MCF 10A (cell line): Measurements from ENCODE around the gene RBM47. TPM values are rescaled to one million over a fixed set of nuclear protein-coding genes. Genes with fewer than 3 reads are reported as not detected.
A peak's percentile ranks its signal among the peaks of the same experiment; 100 is the strongest.

Source experiments
- BruUV-seq: library from RNA; stranded (reverse); fragments of 400-500 nt; replicated peaks from 2 replicates; lab custom pipeline; 2021; lab: Mats Ljungman, UMichigan
- CTCF ChIA-PET: fragments of 300-600 bp; sonication (Branson Sonifier 250); formaldehyde crosslinking; extraction: SDS; loops from one replicate; lab custom pipeline; 2021; ENCODE audit warnings: antibody characterized with exemption, inconsistent platforms; lab: Yijun Ruan, JAX
- POLR2A ChIA-PET: fragments of 300-600, 350-650 bp; sonication (Branson Sonifier 250); formaldehyde crosslinking; extraction: SDS; loops from one replicate; lab custom pipeline; 2020; ENCODE audit warnings: antibody characterized with exemption, inconsistent platforms; lab: Yijun Ruan, JAX
- DNase-seq: peaks from one replicate; pipeline ENCODE4 v3.0.0-alpha.2; 2018; ENCODE audit not compliant: unreplicated experiment
- H3K27ac Mint-ChIP-seq: one replicate; pipeline ENCODE4 v1.8.0; 2022; ENCODE audit warnings: mild to moderate bottlenecking, low read depth, mixed read lengths; ENCODE audit not compliant: unreplicated experiment
- H3K27me3 Mint-ChIP-seq: one replicate; pipeline ENCODE4 v1.8.0; 2022; ENCODE audit warnings: mixed read lengths; ENCODE audit not compliant: insufficient read depth, unreplicated experiment
- H3K36me3 Mint-ChIP-seq: one replicate; pipeline ENCODE4 v1.8.0; 2022; ENCODE audit warnings: mild to moderate bottlenecking, moderate library complexity, mixed read lengths; ENCODE audit not compliant: insufficient read depth, unreplicated experiment
- H3K4me1 Mint-ChIP-seq: one replicate; pipeline ENCODE4 v1.8.0; 2022; ENCODE audit warnings: mixed read lengths; ENCODE audit not compliant: insufficient read depth, unreplicated experiment
- H3K4me3 Mint-ChIP-seq: one replicate; pipeline ENCODE4 v1.8.0; 2022; ENCODE audit warnings: mild to moderate bottlenecking, moderate library complexity, mixed read lengths; ENCODE audit not compliant: unreplicated experiment
- H3K9me3 Mint-ChIP-seq: one replicate; pipeline ENCODE4 v1.8.0; 2022; ENCODE audit warnings: mixed read lengths; ENCODE audit not compliant: unreplicated experiment
- intact Hi-C: fragments of 100-400 bp; cut with micrococcal nuclease; formaldehyde crosslinking; loops from 2 replicates; pipeline ENCODE4 v1.14.1; 2022
- total RNA-seq: library from RNA; stranded (reverse); gene quantifications from 2 replicates; pipeline ENCODE4 v1.2.3, GENCODE V29; 2022
- TF ChIP-seq, protein P1 (sequence below): fragments of 200-600 bp; IDR thresholded peaks from one replicate; pipeline ENCODE4 v1.8.0; 2022; ENCODE audit warnings: antibody characterized with exemption, mild to moderate bottlenecking; ENCODE audit not compliant: unreplicated experiment

The RBM47 gene
- total RNA-seq, 1 experiment from 2014 or later, result 1.8 TPM

DNA sequence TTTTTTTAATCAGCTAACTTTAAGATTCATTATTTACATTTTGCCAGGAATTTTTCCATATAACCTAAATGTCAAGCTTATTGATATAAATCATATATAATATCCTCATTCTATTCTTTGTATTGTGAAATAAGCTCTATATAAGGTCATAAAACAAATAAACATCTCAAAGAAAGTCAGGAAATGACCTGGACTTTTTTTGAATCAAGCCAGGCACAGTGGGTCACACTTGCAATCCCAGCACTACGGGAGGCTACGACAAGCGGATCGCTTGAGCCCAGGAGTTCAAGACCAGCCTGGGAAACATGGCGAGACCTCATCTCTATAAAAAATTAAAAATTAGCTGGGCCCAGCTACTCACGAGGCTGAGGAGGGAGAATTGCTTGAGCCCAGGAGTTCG lies 88.9 kb downstream of the RBM47 start:
- Mint-ChIP-seq H3K4me1 (no peaks in the 10 kb centered on the region), H3K4me3 (no peak overlapping the region), H3K9me3 (no peaks in the 10 kb centered on the region), H3K27me3 (no peaks in the 10 kb centered on the region), H3K27ac (no peak overlapping the region), H3K36me3 (no peaks in the 10 kb centered on the region)
- ChIA-PET POLR2A (interaction anchor here (0.6 to 0.7 kb wide), 2 partner anchors 85 to 371 kb away, joined by 3 to 4 read pairs; no protein-coding TSS in a partner anchor), CTCF (interaction anchor here (0.6 to 1.3 kb wide), 4 partner anchors 14 to 178 kb away, joined by 3 to 4 read pairs (median 3); no protein-coding TSS in a partner anchor)
- intact Hi-C loops, result no loop called here
- TF ChIP-seq, protein P1, sequence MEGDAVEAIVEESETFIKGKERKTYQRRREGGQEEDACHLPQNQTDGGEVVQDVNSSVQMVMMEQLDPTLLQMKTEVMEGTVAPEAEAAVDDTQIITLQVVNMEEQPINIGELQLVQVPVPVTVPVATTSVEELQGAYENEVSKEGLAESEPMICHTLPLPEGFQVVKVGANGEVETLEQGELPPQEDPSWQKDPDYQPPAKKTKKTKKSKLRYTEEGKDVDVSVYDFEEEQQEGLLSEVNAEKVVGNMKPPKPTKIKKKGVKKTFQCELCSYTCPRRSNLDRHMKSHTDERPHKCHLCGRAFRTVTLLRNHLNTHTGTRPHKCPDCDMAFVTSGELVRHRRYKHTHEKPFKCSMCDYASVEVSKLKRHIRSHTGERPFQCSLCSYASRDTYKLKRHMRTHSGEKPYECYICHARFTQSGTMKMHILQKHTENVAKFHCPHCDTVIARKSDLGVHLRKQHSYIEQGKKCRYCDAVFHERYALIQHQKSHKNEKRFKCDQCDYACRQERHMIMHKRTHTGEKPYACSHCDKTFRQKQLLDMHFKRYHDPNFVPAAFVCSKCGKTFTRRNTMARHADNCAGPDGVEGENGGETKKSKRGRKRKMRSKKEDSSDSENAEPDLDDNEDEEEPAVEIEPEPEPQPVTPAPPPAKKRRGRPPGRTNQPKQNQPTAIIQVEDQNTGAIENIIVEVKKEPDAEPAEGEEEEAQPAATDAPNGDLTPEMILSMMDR, result no peak
- DNase-seq, result peak; percentile 42
- no TSS peak for BruUV-seq

DNA sequence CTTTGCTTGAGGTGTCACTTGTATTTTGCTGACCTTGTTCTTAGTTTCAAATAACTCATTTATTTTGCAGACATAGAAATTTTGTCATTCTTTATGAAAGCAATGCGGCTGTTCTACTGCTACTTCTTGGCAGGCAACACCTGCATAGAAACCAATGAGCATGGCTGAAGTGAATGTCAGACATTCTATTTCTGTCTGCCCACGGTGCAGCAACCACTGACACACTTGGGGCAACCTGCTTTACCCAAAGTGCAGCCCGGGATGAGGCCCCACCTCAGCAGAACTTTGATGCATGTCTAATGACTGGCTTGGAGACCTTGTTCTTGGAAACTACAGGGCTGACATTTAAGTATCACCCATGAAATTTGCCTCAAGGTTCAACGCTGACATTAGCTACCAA lies 93.6 kb downstream of the RBM47 start:
- Mint-ChIP-seq H3K4me1 (peaks cover 5% of the 10 kb centered on the region), H3K9me3 (no peaks in the 10 kb centered on the region), H3K36me3 (no peaks in the 10 kb centered on the region), H3K4me3 (no peak overlapping the region), H3K27ac (no peak overlapping the region), H3K27me3 (no peaks in the 10 kb centered on the region)
- ChIA-PET POLR2A (interaction anchor here (1.0 kb wide), 1 partner anchor 37 kb away, joined by 4 read pairs; no protein-coding TSS in a partner anchor), CTCF (no interaction called here)
- no peak for DNase-seq
- intact Hi-C loops, result no loop called here
- TF ChIP-seq, protein P1, result no peak
- no TSS peak for BruUV-seq

DNA sequence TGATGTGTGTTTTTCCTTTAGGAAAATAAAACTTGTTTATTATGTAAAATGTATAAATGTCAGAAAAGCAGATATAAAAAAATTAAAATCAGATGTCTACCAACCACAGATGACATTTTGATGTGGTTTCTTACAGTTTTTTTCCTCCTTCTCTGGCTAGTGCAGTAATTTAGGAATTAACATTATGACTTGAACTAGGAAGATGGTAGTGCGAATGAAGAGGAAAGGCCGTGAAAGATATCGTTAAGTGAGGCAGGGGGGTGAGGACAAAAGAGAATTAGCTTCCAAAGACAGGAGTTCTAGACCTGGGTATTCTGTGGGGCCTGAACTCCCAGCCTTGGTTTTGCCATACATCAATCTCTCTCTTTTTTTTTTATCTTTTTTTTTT lies 98.0 kb downstream of the RBM47 start:
- Mint-ChIP-seq H3K27ac (no peak overlapping the region), H3K36me3 (no peaks in the 10 kb centered on the region), H3K9me3 (no peaks in the 10 kb centered on the region), H3K27me3 (no peaks in the 10 kb centered on the region), H3K4me1 (peaks cover 6% of the 10 kb centered on the region), H3K4me3 (no peak overlapping the region)
- TF ChIP-seq, protein P1, result no peak
- ChIA-PET CTCF (interaction anchor here (0.6 kb wide), 1 partner anchor 150 kb away, joined by 3 read pairs; no protein-coding TSS in a partner anchor), POLR2A (no interaction called here)
- no peak for DNase-seq
- intact Hi-C loops, result no loop called here
- no TSS peak for BruUV-seq

DNA sequence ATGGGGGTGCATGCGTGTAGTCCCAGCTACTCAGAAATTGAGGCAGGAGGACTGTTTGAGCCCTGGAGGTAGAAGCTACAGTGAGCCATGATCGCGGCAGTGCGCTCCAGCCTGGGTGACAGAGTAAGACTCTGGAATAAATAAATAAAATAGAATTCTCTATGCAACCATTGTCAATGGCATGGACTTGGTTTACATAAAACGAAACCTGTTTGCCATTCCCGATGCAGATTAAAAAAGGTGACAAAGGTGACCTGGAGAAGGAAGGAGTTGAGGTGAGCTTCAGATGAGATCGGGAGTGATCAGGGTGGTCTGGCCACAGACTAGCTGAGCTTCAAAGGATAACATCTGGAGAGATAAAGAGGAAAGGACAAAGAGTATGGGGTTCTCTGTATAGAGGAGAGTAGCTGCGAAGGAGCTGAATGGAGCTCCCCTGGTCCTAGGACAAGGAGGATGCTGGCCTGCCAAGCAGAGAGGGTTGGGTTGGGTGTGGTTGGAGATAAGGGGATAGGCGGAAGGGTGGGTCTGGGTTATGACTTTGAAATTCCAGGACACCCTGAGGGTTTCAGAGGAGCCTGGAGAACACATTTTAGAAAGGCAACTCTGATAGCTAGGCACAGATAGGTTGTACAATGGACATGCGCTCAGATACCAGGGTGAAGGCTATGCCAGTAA lies 98.6 kb downstream of the RBM47 start:
- intact Hi-C loops, result no loop called here
- TF ChIP-seq, protein P1, result no peak
- H3K27me3 Mint-ChIP-seq, result no peaks in the 10 kb centered on the region
- peaks cover 7% of the 10 kb centered on the region for H3K4me1 Mint-ChIP-seq
- CTCF ChIA-PET, result no interaction called here
- DNase-seq, result no peak
- POLR2A ChIA-PET, result no interaction called here
- H3K9me3 Mint-ChIP-seq, result no peaks in the 10 kb centered on the region
- no peak overlapping the region for H3K27ac Mint-ChIP-seq
- no TSS peak for BruUV-seq
- H3K4me3 Mint-ChIP-seq, result no peak overlapping the region
- no peaks in the 10 kb centered on the region for H3K36me3 Mint-ChIP-seq
